GM19023 (cell line): ENCODE data around the gene TXN.

Experiments
- ATAC-seq: cut with Tn5 transposase; IDR thresholded peaks from one replicate; pipeline ENCODE4 v1.9.1; 2021; ENCODE audit warnings: mild to moderate bottlenecking, moderate library complexity; ENCODE audit not compliant: unreplicated experiment

TXN gene

GRCh38 chr9:110256380-110257096 is at the start of gene TXN:
TSS of gene TXN (minus strand) at chr9:110256507. CDS start at chr9:110256435, 72 bp downstream.
- peak; percentile 67 for ATAC-seq

GRCh38 chr9:110303133-110303532 is 46.8 kb upstream of the TXN start:
- no peak for ATAC-seq

- no peak for ATAC-seq
These were observed 41.8 kb upstream of the TXN start for GRCh38 chr9:110298043-110298605.

GRCh38 chr9:110293248-110293647 is 36.9 kb upstream of the TXN start:
- ATAC-seq, result no peak

GRCh38 chr9:110291921-110292557 is 35.7 kb upstream of the TXN start:
- no peak for ATAC-seq

- no peak for ATAC-seq
These were observed 33.7 kb upstream of the TXN start for GRCh38 chr9:110290001-110290400.

- no peak for ATAC-seq
These were observed 32.2 kb upstream of the TXN start for GRCh38 chr9:110288503-110288902.

GRCh38 chr9:110287289-110287680 is 31.0 kb upstream of the TXN start:
- ATAC-seq, result no peak

- ATAC-seq, result no peak
These were observed 28.0 kb upstream of the TXN start for GRCh38 chr9:110284211-110284844.

GRCh38 chr9:110283751-110284150 is 27.4 kb upstream of the TXN start:
- ATAC-seq, result no peak

- no peak for ATAC-seq
These were observed 26.4 kb upstream of the TXN start for GRCh38 chr9:110282739-110283081.

- no peak for ATAC-seq
These were observed 25.9 kb upstream of the TXN start for GRCh38 chr9:110282018-110282738.

- no peak for ATAC-seq
These were observed 21.9 kb upstream of the TXN start for GRCh38 chr9:110278080-110278707.

GRCh38 chr9:110276781-110277180 is 20.5 kb upstream of the TXN start:
- no peak for ATAC-seq

GRCh38 chr9:110270211-110270995 is 14.1 kb upstream of the TXN start:
- no peak for ATAC-seq

- no peak for ATAC-seq
These were observed 10.5 kb upstream of the TXN start for GRCh38 chr9:110266795-110267194.

GRCh38 chr9:110261632-110262031 is 5.3 kb upstream of the TXN start:
- no peak for ATAC-seq

GRCh38 chr9:110260911-110261310 is 4.6 kb upstream of the TXN start:
- no peak for ATAC-seq

- ATAC-seq, result no peak
These were observed 3.3 kb upstream of the TXN start for GRCh38 chr9:110259566-110259965.

- no peak for ATAC-seq
These were observed 2.4 kb upstream of the TXN start for GRCh38 chr9:110258690-110259091.
